Measurements from ENCODE around the gene ENG.

DNA sequence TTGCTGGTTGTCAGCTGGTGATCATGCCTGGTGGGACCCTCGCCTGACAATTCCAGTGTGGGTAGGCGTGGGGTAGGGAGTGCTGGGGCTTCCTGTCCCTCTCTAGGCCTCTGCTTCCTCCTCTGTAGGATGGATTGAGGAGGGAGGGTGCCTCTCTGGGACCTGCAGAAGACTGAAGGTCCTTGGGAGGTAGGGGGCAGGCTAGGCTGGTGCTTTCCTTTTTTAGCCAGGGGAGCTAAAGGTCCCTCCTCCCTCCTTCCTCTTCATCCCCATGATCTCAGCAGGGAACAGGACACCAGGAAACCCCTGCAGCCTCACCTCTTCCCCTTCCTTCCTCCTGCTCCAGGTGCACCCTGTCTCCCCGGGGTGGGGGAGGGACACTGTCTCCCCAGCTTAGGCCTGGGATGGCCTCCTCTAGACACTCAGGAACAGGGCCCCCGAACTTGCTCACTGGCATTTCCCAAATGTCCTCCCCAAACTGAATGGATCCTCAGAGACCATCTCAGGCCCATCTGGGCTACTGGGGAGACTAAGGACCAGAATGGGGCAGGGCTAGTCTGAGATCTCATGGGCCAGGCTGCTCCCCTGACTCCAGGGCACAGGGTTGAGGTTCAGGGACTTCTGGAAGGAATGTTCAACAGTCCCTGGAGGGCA lies 84.4 kb downstream of the ENG start:
- TF ChIP-seq, protein P1, sequence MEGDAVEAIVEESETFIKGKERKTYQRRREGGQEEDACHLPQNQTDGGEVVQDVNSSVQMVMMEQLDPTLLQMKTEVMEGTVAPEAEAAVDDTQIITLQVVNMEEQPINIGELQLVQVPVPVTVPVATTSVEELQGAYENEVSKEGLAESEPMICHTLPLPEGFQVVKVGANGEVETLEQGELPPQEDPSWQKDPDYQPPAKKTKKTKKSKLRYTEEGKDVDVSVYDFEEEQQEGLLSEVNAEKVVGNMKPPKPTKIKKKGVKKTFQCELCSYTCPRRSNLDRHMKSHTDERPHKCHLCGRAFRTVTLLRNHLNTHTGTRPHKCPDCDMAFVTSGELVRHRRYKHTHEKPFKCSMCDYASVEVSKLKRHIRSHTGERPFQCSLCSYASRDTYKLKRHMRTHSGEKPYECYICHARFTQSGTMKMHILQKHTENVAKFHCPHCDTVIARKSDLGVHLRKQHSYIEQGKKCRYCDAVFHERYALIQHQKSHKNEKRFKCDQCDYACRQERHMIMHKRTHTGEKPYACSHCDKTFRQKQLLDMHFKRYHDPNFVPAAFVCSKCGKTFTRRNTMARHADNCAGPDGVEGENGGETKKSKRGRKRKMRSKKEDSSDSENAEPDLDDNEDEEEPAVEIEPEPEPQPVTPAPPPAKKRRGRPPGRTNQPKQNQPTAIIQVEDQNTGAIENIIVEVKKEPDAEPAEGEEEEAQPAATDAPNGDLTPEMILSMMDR (IDR thresholded peaks at IDR 0.05; ENCODE audit: low read depth, low read length): no peak
- no peak for TF ChIP-seq EZH2phosphoT487 (IDR thresholded peaks at IDR 0.05; ENCODE audit: low read depth)
